ENCODE measurements around the gene FNBP1. TPM values are rescaled to one million over a fixed set of nuclear protein-coding genes. Genes with fewer than 3 reads are reported as not detected.

The FNBP1 gene
- total RNA-seq, 1 experiment from 2014 or later, result 53.6 TPM

DNA sequence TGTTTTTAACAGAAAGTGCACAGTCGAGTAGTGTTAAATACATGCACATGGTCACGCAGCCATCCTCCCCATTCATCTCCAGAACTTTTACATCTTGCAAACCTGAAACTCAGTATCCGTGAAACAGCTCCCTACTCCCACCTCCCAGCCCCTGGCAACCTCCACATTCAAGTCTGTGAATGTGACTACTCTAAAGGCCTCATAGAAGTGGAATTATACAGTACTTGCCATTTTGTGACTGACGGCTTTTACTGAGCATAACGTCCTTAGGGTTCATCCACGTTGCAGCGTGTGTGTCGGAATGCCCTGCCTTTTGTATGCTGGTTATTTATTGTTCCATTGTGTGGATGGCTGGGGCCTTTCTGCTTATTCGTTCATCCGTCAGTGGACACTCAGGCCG lies 171.9 kb downstream of the FNBP1 start:
- intact Hi-C loops (cut with micrococcal nuclease; ENCODE audit: unreplicated experiment), result no loop called here
- DNase-seq (ENCODE audit: low read depth, low spot score) (no peak), ATAC-seq (no peak)
- Histone ChIP-seq H3K27me3 (ENCODE audit: control insufficient read depth, insufficient read depth, low read length) (no peaks in the 10 kb centered on the region), H3K4me1 (ENCODE audit: control insufficient read depth, insufficient read depth, low read length) (no peaks in the 10 kb centered on the region), H3K36me3 (ENCODE audit: control insufficient read depth, insufficient read depth, low read length) (no peaks in the 10 kb centered on the region), H3K27ac (ENCODE audit: low read length) (no peak overlapping the region), H3K9me3 (ENCODE audit: control insufficient read depth, insufficient read depth, low read depth, low read length) (no peaks in the 10 kb centered on the region), H3K4me3 (ENCODE audit: low read depth in 2 of 2, low read length in 2 of 2) (no peak overlapping the region)
- BruUV-seq (replicated peaks), result no TSS peak
- POLR2A ChIA-PET, result no interaction called here
- in situ Hi-C loops (cut with HindIII; ENCODE audit: low pct_unique_long_range_greater_than_20kb, low sequenced_read_pairs), result no loop called here
- CTCF ChIA-PET, result no interaction called here
- TF ChIP-seq, protein P1, sequence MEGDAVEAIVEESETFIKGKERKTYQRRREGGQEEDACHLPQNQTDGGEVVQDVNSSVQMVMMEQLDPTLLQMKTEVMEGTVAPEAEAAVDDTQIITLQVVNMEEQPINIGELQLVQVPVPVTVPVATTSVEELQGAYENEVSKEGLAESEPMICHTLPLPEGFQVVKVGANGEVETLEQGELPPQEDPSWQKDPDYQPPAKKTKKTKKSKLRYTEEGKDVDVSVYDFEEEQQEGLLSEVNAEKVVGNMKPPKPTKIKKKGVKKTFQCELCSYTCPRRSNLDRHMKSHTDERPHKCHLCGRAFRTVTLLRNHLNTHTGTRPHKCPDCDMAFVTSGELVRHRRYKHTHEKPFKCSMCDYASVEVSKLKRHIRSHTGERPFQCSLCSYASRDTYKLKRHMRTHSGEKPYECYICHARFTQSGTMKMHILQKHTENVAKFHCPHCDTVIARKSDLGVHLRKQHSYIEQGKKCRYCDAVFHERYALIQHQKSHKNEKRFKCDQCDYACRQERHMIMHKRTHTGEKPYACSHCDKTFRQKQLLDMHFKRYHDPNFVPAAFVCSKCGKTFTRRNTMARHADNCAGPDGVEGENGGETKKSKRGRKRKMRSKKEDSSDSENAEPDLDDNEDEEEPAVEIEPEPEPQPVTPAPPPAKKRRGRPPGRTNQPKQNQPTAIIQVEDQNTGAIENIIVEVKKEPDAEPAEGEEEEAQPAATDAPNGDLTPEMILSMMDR (IDR thresholded peaks at IDR 0.05), result no peak
- TF ChIP-seq, protein P2, sequence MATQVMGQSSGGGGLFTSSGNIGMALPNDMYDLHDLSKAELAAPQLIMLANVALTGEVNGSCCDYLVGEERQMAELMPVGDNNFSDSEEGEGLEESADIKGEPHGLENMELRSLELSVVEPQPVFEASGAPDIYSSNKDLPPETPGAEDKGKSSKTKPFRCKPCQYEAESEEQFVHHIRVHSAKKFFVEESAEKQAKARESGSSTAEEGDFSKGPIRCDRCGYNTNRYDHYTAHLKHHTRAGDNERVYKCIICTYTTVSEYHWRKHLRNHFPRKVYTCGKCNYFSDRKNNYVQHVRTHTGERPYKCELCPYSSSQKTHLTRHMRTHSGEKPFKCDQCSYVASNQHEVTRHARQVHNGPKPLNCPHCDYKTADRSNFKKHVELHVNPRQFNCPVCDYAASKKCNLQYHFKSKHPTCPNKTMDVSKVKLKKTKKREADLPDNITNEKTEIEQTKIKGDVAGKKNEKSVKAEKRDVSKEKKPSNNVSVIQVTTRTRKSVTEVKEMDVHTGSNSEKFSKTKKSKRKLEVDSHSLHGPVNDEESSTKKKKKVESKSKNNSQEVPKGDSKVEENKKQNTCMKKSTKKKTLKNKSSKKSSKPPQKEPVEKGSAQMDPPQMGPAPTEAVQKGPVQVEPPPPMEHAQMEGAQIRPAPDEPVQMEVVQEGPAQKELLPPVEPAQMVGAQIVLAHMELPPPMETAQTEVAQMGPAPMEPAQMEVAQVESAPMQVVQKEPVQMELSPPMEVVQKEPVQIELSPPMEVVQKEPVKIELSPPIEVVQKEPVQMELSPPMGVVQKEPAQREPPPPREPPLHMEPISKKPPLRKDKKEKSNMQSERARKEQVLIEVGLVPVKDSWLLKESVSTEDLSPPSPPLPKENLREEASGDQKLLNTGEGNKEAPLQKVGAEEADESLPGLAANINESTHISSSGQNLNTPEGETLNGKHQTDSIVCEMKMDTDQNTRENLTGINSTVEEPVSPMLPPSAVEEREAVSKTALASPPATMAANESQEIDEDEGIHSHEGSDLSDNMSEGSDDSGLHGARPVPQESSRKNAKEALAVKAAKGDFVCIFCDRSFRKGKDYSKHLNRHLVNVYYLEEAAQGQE (IDR thresholded peaks at IDR 0.05; ENCODE audit: insufficient read depth in 1 of 2, low read depth in 2 of 2, low read length in 1 of 2), result no peak
- no peak for TF ChIP-seq TCF7L2 (IDR thresholded peaks at IDR 0.05; ENCODE audit: low read depth, low read length)
- no peak for TF ChIP-seq SIN3A (IDR thresholded peaks at IDR 0.05; ENCODE audit: borderline replicate concordance, insufficient read depth, low read depth, low read length)
- TF ChIP-seq POLR2AphosphoS5 (IDR thresholded peaks at IDR 0.05; ENCODE audit: low read depth, low read length), result no peak

DNA sequence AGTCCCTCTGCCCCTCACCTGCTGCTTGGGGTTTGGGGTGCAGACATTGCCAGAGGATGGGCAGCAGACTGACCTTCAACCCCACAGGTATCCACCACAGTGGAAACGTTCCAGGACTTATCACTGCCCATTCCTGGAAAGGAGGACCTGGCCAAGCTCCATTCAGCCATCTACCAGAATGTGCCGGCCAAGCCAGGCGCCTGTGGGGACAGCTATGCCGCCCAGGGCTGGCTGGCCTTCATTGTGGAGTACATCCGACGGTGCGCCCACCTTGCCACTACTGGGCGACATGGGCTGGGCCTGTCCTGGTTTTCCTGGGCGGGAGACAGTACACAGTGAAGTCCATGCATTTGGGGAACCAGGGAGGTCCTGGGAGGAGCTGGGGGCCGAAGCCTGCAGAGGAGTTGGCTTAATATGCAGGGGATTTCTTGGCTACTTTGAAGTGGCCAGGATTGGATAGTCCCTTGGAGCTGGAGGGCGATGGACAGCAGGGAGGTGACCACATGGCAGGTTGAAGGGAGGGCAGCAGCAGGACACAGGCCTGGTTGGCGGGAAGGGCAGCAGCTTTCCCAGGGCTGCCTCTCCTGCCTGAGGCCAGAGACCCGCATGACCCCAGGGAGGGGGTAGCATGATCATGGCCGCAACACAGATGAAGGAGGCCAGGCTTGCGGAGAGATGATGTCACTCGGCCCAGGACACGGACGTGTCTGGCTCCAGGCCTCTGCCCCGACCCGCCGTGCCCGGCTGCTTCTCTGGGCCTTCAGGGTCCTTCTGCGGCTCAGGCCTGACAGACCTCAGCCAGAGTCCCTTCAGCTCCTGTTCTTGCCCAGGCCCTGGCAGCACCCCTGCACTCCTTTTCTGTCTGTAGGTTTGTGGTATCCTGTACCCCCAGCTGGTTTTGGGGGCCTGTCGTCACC lies 173.1 kb downstream of the FNBP1 start:
- in situ Hi-C loops (cut with HindIII; ENCODE audit: low pct_unique_long_range_greater_than_20kb, low sequenced_read_pairs), result no loop called here
- TF ChIP-seq POLR2AphosphoS5 (IDR thresholded peaks at IDR 0.05; ENCODE audit: low read depth, low read length) (no peak), TCF7L2 (IDR thresholded peaks at IDR 0.05; ENCODE audit: low read depth, low read length) (no peak), SIN3A (IDR thresholded peaks at IDR 0.05; ENCODE audit: borderline replicate concordance, insufficient read depth, low read depth, low read length) (no peak)
- TF ChIP-seq, protein P2 (IDR thresholded peaks at IDR 0.05; ENCODE audit: insufficient read depth in 1 of 2, low read depth in 2 of 2, low read length in 1 of 2), result no peak
- TF ChIP-seq, protein P1 (IDR thresholded peaks at IDR 0.05), result no peak
- Histone ChIP-seq H3K4me1 (ENCODE audit: control insufficient read depth, insufficient read depth, low read length) (no peaks in the 10 kb centered on the region), H3K4me3 (ENCODE audit: low read depth in 2 of 2, low read length in 2 of 2) (no peak overlapping the region), H3K9me3 (ENCODE audit: control insufficient read depth, insufficient read depth, low read depth, low read length) (no peaks in the 10 kb centered on the region), H3K36me3 (ENCODE audit: control insufficient read depth, insufficient read depth, low read length) (no peaks in the 10 kb centered on the region), H3K27me3 (ENCODE audit: control insufficient read depth, insufficient read depth, low read length) (no peaks in the 10 kb centered on the region), H3K27ac (ENCODE audit: low read length) (no peak overlapping the region)
- CTCF ChIA-PET, result no interaction called here
- no peak for ATAC-seq
- intact Hi-C loops (cut with micrococcal nuclease; ENCODE audit: unreplicated experiment), result no loop called here
- no TSS peak for BruUV-seq (replicated peaks)
- no peak for DNase-seq (ENCODE audit: low read depth, low spot score)
- POLR2A ChIA-PET, result no interaction called here
